Ishikawa (cell line): ENCODE measurements around the gene KRTAP10-4.

ENCODE experiments used
- CEBPB ChIP-seq: IDR thresholded peaks from 2 replicates; pipeline ENCODE4 v1.6.1; 2012
- CREB1 ChIP-seq: IDR thresholded peaks from 2 replicates; pipeline ENCODE4 v1.6.1; 2012; ENCODE audit warnings: low read depth
- EGR1 ChIP-seq: IDR thresholded peaks from 2 replicates; pipeline ENCODE4 v1.6.1; 2012
- RAD21 ChIP-seq: IDR thresholded peaks from 2 replicates; pipeline ENCODE4 v1.6.1; 2012; ENCODE audit warnings: low read depth
- REST ChIP-seq: IDR thresholded peaks from 2 replicates; pipeline ENCODE4 v1.6.1; 2012; ENCODE audit warnings: low read depth, mild to moderate bottlenecking
- TAF1 ChIP-seq: IDR thresholded peaks from 2 replicates; pipeline ENCODE4 v1.6.1; 2012; ENCODE audit warnings: low read depth, mild to moderate bottlenecking
- USF1 ChIP-seq: IDR thresholded peaks from 2 replicates; pipeline ENCODE4 v1.6.1; 2012
- TF ChIP-seq, protein P1 (sequence below): IDR thresholded peaks from 2 replicates; pipeline ENCODE4 v1.6.1; 2012

DNA sequence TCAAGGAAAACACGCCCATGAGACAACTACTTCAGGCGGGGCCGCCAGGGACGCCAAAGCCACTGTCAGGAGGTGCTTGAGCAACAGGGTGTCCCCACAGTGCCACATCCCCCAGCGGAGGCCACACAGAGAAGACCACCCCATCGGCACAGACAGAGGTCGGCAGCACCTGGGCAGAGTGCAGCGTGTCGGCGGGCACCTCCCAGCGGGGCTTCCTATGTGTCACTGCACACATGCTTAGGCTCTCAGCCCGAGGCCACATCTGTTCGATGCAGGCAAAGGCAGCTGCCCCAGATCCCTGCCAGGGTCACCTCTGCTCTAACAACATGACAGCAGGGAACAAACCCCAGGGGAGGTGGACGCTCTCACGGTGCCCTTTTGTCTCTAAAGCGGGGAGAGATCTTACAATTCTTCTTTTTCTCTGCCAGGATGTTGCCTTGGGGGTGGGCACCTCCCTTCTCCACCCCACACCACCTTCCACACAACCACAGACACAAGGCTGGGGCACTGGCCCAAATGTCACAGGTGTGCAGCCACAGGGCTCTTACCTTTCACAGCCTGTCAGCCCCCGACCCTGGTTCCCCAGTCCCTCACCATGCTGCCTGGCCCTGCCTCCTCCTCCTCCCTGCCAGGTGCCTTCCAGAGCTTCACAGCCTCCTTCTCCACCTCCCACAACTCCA lies 42.5 kb downstream of the KRTAP10-4 start:
- TF ChIP-seq RAD21: no peak
- TF ChIP-seq, protein P1, sequence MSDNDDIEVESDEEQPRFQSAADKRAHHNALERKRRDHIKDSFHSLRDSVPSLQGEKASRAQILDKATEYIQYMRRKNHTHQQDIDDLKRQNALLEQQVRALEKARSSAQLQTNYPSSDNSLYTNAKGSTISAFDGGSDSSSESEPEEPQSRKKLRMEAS: no peak
- no peak for TF ChIP-seq CREB1
- TF ChIP-seq TAF1: no peak
- no peak for TF ChIP-seq CEBPB
- no peak for TF ChIP-seq EGR1
- no peak for TF ChIP-seq USF1
- TF ChIP-seq REST: no peak
